Testis (tissue), 3 donors: ENCODE results near the gene PZP. TPM values are rescaled to one million over a fixed set of nuclear protein-coding genes. Genes with fewer than 3 reads are reported as not detected.
A peak's percentile ranks its signal among the peaks of the same experiment; 100 is the strongest.

Experiments used
- DNase-seq: peaks from one replicate; pipeline ENCODE4 v3.0.0-alpha.2; 2019
- H3K27ac ChIP-seq, 2 donors: fragments of 200-600 bp; sonication (generic); one replicate each; pipeline ENCODE4 v1.5.1; 2019
- H3K27me3 ChIP-seq: fragments of 200-600 bp; sonication (generic); one replicate; pipeline ENCODE4 v1.5.1; 2019
- H3K36me3 ChIP-seq: fragments of 200-600 bp; sonication (generic); one replicate; pipeline ENCODE4 v1.5.1; 2017; ENCODE audit warnings: low read depth; ENCODE audit errors: missing control alignments
- H3K4me1 ChIP-seq: fragments of 200-600 bp; sonication (generic); one replicate; pipeline ENCODE4 v1.5.1; 2019
- H3K4me3 ChIP-seq, 2 donors: fragments of 200-600 bp; sonication (generic); one replicate each; pipeline ENCODE4 v1.5.1; 2017 to 2019
- H3K9me3 ChIP-seq: fragments of 200-600 bp; sonication (generic); one replicate; pipeline ENCODE4 v1.5.1; 2017
- CTCF ChIP-seq, 3 experiments: fragments of 450-650 bp in 2 of 3; fragments of 200-600 bp in 1 of 3; sonication (generic) in 1 of 3; IDR thresholded peaks; one replicate each; pipeline ENCODE4 v1.5.1; 2016 to 2019; ENCODE audit warnings: antibody characterized with exemption in 3 of 3, mild to moderate bottlenecking in 2 of 3, moderate library complexity in 1 of 3
- POLR2A ChIP-seq: fragments of 450-650 bp; IDR thresholded peaks from one replicate; pipeline ENCODE4 v1.6.1; 2017; ENCODE audit warnings: antibody characterized with exemption, mild to moderate bottlenecking, moderate library complexity
- WGBS, 2 donors: methylation state at CpG; one replicate each; pipeline ENCODE4 v1.1.5; 2018; 5-methylcytosine and 5-hydroxymethylcytosine counted together
- intact Hi-C: fragments of 100-400 bp; cut with DNase I; formaldehyde crosslinking; loops from one replicate; pipeline ENCODE4 v1.15.1; 2023; ENCODE audit warnings: low total_unique reads
- polyA plus RNA-seq: library from polyadenylated mRNA; stranded (reverse); fragments of 350-450 nt; fragmentation: Illumina TruSeq; extraction: RNeasy Lipid Tissue Mini Kit (QIAGEN cat#74804); gene quantifications from one replicate; pipeline ENCODE4 v1.2.3, GENCODE V29; 2014; ENCODE audit warnings: low read depth, low replicate concordance; ENCODE audit not compliant: insufficient read depth
- total RNA-seq, 2 donors: library from RNA; depleted of rRNA; stranded (reverse); fragments of >200 nt; gene quantifications; one replicate each; pipeline ENCODE4 v1.2.3, GENCODE V29; 2016

PZP gene
- total and polyA plus RNA-seq, 3 donors from 2014 or later, result 4.6 to 10.7 (median 6.5) TPM

DNA sequence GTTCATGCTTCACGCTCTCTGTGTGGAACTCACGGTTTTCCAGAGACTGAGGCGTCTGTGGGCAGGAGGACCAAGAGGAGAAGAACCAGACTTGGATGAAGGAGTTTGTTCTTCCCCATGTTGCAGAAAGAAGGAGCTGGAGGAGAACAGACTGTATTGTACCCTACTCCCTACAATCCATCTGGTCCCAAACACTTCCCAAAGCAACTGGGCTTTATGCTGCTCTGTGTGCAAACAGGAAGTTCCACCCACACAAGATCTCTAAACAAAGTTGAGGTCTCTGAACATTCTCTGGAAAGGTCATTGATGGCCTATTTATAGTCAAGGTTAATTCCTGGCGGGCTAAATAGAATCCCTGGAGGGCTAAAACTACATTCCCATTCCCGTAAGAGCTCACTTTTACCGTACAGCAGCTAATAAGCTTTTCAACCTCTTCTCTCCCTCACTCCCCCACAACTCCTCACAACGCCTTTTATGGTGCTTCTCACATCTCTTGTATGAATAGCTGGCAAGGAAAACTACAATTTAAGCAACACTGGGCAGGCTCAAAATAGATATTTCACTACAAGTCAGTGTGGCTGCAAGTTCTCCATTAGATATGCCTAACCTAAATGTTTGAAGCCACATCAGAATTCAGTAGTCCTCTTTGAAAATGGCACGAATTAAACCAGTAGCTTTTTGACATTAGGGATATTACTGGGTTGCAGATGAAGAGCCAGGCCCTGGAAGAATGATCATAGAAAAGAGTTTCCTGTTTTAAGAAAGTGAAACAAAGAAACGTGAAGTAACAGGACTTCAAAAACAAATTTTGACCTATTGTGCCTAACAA lies 92.2 kb downstream of the PZP start, which contains the start of gene A2M:
TSS of gene A2M (minus strand) at position 189 of the 829 bp plus-strand sequence. CDS start at position 119, 70 bp downstream.
- intact Hi-C loops, result no loop called here

GRCh38 chr12:9114946-9115345 lies 93.2 kb downstream of the PZP start:
- H3K4me1 ChIP-seq, result peaks cover 28% of the 10 kb centered on the region
- H3K9me3 ChIP-seq, result no peaks in the 10 kb centered on the region
- intact Hi-C loops, result no loop called here
- no peak for TF ChIP-seq POLR2A
- TF ChIP-seq CTCF (IDR thresholded peaks at IDR 0.05), result no peak
- H3K27ac ChIP-seq, result peak overlapping the region; percentile 46 to 47
- peak overlapping the region; percentile 2 to 51 for H3K4me3 ChIP-seq
- no peaks in the 10 kb centered on the region for H3K36me3 ChIP-seq
- no peaks in the 10 kb centered on the region for H3K27me3 ChIP-seq
- no peak for DNase-seq

More for the DNA sequence above, 92.2 kb downstream of the PZP start, which contains the start of gene A2M:
- DNase-seq, result peak; percentile 59
- 17 to 23% methylated on average over 9 of the region's 9 CpGs for WGBS, 2 donors
- Histone ChIP-seq H3K4me1 (peaks cover 28% of the 10 kb centered on the region), H3K4me3 (peak within 1 kb of the TSS; percentile 2 to 51), H3K36me3 (no peaks in the 10 kb centered on the region), H3K27ac (peak within 1 kb of the TSS; percentile 46 to 47), H3K27me3 (no peaks in the 10 kb centered on the region), H3K9me3 (no peaks in the 10 kb centered on the region)
- TF ChIP-seq CTCF (IDR thresholded peaks at IDR 0.05), result no peak
- TF ChIP-seq POLR2A, result no peak

DNA sequence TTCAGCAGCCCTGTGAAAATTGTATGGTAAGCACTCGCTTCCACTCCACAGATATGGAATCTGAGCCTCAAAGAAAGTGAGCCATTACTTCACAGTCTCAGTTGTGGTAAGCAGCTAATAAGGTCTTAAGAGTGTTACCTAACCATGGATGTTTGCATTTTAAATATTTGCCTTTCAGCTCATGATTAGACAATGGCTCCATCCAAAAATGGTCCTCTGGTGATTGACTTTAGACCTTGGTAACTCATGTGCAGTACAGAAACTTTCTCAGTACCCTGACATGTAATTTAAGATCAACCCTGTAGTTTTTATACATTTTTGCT lies 94.2 kb downstream of the PZP start:
- intact Hi-C loops, result no loop called here
- no peaks in the 10 kb centered on the region for H3K27me3 ChIP-seq
- H3K27ac ChIP-seq, result no peak overlapping the region
- TF ChIP-seq POLR2A (no peak), CTCF (IDR thresholded peaks at IDR 0.05) (no peak)
- H3K9me3 ChIP-seq, result no peaks in the 10 kb centered on the region
- H3K4me3 ChIP-seq, result no peak overlapping the region
- peaks cover 28% of the 10 kb centered on the region for H3K4me1 ChIP-seq
- WGBS, 2 donors, result 77 to 78% methylated on average over 1 of the region's 1 CpG
- DNase-seq, result no peak
- H3K36me3 ChIP-seq, result no peaks in the 10 kb centered on the region

GRCh38 chr12:9113296-9113986 lies 94.8 kb downstream of the PZP start:
- no peak for TF ChIP-seq POLR2A
- TF ChIP-seq CTCF (IDR thresholded peaks at IDR 0.05), result no peak
- 68 to 82% methylated on average over 7 of the region's 7 CpGs for WGBS, 2 donors
- H3K27ac ChIP-seq, result no peak overlapping the region
- no peaks in the 10 kb centered on the region for H3K27me3 ChIP-seq
- no peak overlapping the region for H3K4me3 ChIP-seq
- intact Hi-C loops, result no loop called here
- no peaks in the 10 kb centered on the region for H3K9me3 ChIP-seq
- peaks cover 28% of the 10 kb centered on the region for H3K4me1 ChIP-seq
- H3K36me3 ChIP-seq, result no peaks in the 10 kb centered on the region
- no peak for DNase-seq
